Natural killer cell treated with Interleukin-12 subunit alpha and Interleukin-12 subunit beta and Interleukin-15 and Interleukin-18, amount 100 ng/mL, for 72 hours (primary cell): ENCODE measurements around the gene BTG1. TPM values are rescaled to one million over a fixed set of nuclear protein-coding genes. Genes with fewer than 3 reads are reported as not detected.
A peak's percentile ranks its signal among the peaks of the same experiment; 100 is the strongest.

Experiments used
- ATAC-seq, 2 donors: fragments of 150-1000 bp; cut with Tn5 transposase in 1 of 2; sonication (Bioruptor Pico), chemical (Tn5 transposase) in 1 of 2; 2 replicates each; pipeline ENCODE4 v1.10.0; 2021
- DNase-seq: peaks from one replicate; pipeline ENCODE4 v3.0.0; 2022; ENCODE audit warnings: low spot score
- H3K27ac Mint-ChIP-seq, 2 donors: 1 replicate in 1 of 2; 2 replicates in 1 of 2; pipeline ENCODE4 v1.8.0; 2022; ENCODE audit warnings: mixed read lengths in 2 of 2, mild to moderate bottlenecking in 1 of 2, moderate library complexity in 1 of 2
- H3K27me3 Mint-ChIP-seq, 2 donors: 1 replicate in 1 of 2; 2 replicates in 1 of 2; pipeline ENCODE4 v1.8.0; 2022; ENCODE audit warnings: mixed read lengths in 2 of 2
- H3K36me3 Mint-ChIP-seq: one replicate; pipeline ENCODE4 v1.8.0; 2022; ENCODE audit warnings: mixed read lengths
- H3K4me1 Mint-ChIP-seq, 2 donors: 1 replicate in 1 of 2; 2 replicates in 1 of 2; pipeline ENCODE4 v1.8.0; 2022; ENCODE audit warnings: low read depth in 2 of 2, mixed read lengths in 2 of 2, mild to moderate bottlenecking in 1 of 2
- H3K4me3 Mint-ChIP-seq: one replicate; pipeline ENCODE4 v1.8.0; 2022; ENCODE audit warnings: mixed read lengths
- H3K9me3 Mint-ChIP-seq: 2 replicates; pipeline ENCODE4 v1.8.0; 2022; ENCODE audit warnings: mixed read lengths
- total RNA-seq, 2 donors: library from RNA; stranded (reverse); gene quantifications; one replicate each; pipeline ENCODE4 v1.2.3, GENCODE V29; 2022

Gene BTG1
- total RNA-seq, 2 donors from 2014 or later: 80.0 to 249 TPM

- Mint-ChIP-seq H3K9me3 (peaks cover 3% of the 10 kb centered on the region), H3K4me3 (peak overlapping the region; percentile 96), H3K27ac (peak overlapping the region; percentile 92 to 95), H3K27me3 (no peaks in the 10 kb centered on the region), H3K36me3 (peaks cover 22% of the 10 kb centered on the region), H3K4me1 (peaks cover 67 to 79% of the 10 kb centered on the region in 2 donors)
- ATAC-seq (peak; percentile 57 to 70), DNase-seq (no peak)
These were observed 10.9 kb downstream of the BTG1 start for GRCh38 chr12:92134638-92135274.

DNA sequence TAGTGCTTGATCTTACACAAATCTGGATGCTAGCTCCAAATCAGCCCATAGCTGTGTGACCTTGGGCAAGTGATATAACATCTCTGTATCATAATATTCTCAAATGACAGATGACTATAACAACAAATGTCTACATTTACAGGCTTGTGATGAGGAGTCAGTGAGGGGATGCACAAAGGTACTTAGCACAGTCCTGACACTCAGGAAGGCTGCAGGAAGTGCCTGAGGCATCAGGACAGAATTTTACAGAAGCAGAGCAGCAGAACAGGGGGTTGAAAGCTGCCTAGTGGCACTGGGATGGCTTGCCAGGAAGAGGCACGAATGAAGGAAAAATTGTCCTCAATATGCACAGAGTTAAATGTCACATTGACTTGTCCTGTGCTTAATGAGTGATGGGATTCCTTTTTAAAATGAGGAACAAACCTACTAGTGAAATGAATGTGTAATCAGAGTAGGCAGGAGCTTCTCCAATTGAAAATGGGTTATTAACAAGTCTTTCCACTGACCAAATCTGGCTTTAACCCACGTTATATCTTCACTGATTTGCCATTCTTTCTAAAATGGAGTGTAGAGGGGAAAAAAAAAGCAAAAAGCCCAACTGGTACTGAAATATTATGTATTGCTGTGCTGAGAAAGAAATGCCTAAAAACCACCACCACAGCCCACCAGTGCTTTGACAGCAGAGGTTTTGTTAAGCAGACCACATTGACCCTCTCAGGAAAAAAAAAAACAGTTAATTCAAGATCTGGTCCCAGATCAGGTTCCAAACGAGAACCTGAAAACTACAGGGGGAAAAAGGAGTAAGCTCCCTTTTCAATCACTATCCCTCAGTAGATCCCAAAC lies 11.6 kb downstream of the BTG1 start:
- Mint-ChIP-seq H3K4me3 (peak overlapping the region; percentile 96), H3K36me3 (peaks cover 20% of the 10 kb centered on the region), H3K9me3 (peaks cover 3% of the 10 kb centered on the region), H3K27ac (peak overlapping the region; percentile 92 to 95), H3K4me1 (peaks cover 68 to 75% of the 10 kb centered on the region in 2 donors), H3K27me3 (no peaks in the 10 kb centered on the region)
- ATAC-seq (peak; percentile 21 to 22), DNase-seq (no peak)

GRCh38 chr12:92133171-92133570 lies 12.5 kb downstream of the BTG1 start:
- DNase-seq (no peak), ATAC-seq (no peak)
- Mint-ChIP-seq H3K9me3 (peaks cover 3% of the 10 kb centered on the region), H3K36me3 (peaks cover 16% of the 10 kb centered on the region), H3K4me3 (peak overlapping the region; percentile 96), H3K4me1 (peaks cover 65 to 66% of the 10 kb centered on the region in 2 donors), H3K27ac (peak overlapping the region; percentile 92 to 95), H3K27me3 (no peaks in the 10 kb centered on the region)

DNA sequence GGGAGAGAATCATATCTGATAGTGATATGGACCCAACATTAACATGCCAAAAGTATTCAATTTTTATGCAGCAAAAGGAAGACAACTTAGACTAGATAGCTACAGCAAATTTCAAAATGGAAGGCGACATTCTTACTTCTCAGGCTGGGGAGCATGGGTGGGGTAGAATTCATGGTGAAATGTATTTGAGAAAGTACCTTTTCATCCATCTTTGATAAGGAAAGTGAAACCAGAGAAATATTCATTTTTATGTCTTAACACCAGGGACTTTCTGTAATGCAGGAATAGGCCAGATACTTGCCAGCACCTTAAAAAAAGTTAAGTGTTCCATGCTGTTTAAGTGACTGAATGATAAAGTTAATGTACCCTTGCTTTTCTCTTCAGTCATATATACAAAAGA lies 13.4 kb downstream of the BTG1 start:
- Mint-ChIP-seq H3K4me1 (peaks cover 58% of the 10 kb centered on the region in 2 donors), H3K4me3 (peak overlapping the region; percentile 96), H3K27me3 (no peaks in the 10 kb centered on the region), H3K36me3 (peaks cover 13% of the 10 kb centered on the region), H3K27ac (peak overlapping the region; percentile 92 to 95), H3K9me3 (peaks cover 3% of the 10 kb centered on the region)
- DNase-seq: no peak
- peak; percentile 18 to 65 for ATAC-seq

GRCh38 chr12:92130999-92131398 lies 14.6 kb downstream of the BTG1 start:
- Mint-ChIP-seq H3K4me3 (peak overlapping the region; percentile 96), H3K27me3 (no peaks in the 10 kb centered on the region), H3K4me1 (peaks cover 50 to 51% of the 10 kb centered on the region in 2 donors), H3K36me3 (peaks cover 6% of the 10 kb centered on the region), H3K9me3 (no peaks in the 10 kb centered on the region), H3K27ac (peak overlapping the region; percentile 92 to 95)
- ATAC-seq (no peak), DNase-seq (no peak)

- no peaks in the 10 kb centered on the region for H3K27me3 Mint-ChIP-seq
- H3K4me3 Mint-ChIP-seq: no peak overlapping the region
- H3K9me3 Mint-ChIP-seq: no peaks in the 10 kb centered on the region
- peak overlapping the region in 1 of 2 donors; percentile 92 for H3K27ac Mint-ChIP-seq
- peaks cover 51 to 52% of the 10 kb centered on the region in 2 donors for H3K4me1 Mint-ChIP-seq
- peaks cover 11% of the 10 kb centered on the region for H3K36me3 Mint-ChIP-seq
- DNase-seq (no peak), ATAC-seq (no peak)
These were observed 16.0 kb downstream of the BTG1 start for GRCh38 chr12:92129609-92130008.

DNA sequence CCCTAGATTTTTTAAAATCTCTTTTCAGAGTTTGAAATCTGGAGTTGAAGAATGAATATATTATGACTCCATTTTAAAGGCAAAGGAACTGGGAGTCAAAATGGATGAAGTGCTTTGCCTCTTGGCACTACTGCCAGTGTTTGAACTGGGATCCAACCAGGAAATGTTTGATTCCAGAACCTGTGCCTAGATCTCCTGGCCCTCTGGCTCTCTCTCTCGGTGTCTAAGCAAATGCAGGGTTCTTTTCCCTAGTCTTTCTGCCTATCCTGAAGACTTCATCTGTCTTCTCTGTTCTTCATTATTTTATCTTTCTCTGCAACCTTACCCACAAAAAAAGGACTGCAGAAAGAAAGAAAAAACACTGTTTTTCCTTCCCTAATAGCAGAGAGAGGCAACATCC lies 17.0 kb downstream of the BTG1 start:
- no peaks in the 10 kb centered on the region for H3K27me3 Mint-ChIP-seq
- H3K27ac Mint-ChIP-seq: peak overlapping the region in 1 of 2 donors; percentile 92
- ATAC-seq (no peak), DNase-seq (no peak)
- H3K36me3 Mint-ChIP-seq: peaks cover 11% of the 10 kb centered on the region
- no peak overlapping the region for H3K4me3 Mint-ChIP-seq
- peaks cover 51 to 52% of the 10 kb centered on the region in 2 donors for H3K4me1 Mint-ChIP-seq
- no peaks in the 10 kb centered on the region for H3K9me3 Mint-ChIP-seq

GRCh38 chr12:92124689-92125029 lies 21.0 kb downstream of the BTG1 start:
- DNase-seq: no peak
- Mint-ChIP-seq H3K27ac (peak overlapping the region; percentile 84 to 93), H3K9me3 (no peaks in the 10 kb centered on the region), H3K27me3 (no peaks in the 10 kb centered on the region), H3K4me1 (peaks cover 31 to 33% of the 10 kb centered on the region in 2 donors), H3K36me3 (peaks cover 14% of the 10 kb centered on the region), H3K4me3 (peak overlapping the region; percentile 63)
- no peak for ATAC-seq

GRCh38 chr12:92123780-92124688 lies 21.6 kb downstream of the BTG1 start:
- H3K27ac Mint-ChIP-seq: peak overlapping the region; percentile 84 to 93
- no peak for DNase-seq
- H3K27me3 Mint-ChIP-seq: no peaks in the 10 kb centered on the region
- H3K4me3 Mint-ChIP-seq: peak overlapping the region; percentile 63
- peak; percentile 76 to 88 for ATAC-seq
- H3K9me3 Mint-ChIP-seq: peaks cover 1% of the 10 kb centered on the region
- peaks cover 31 to 34% of the 10 kb centered on the region in 2 donors for H3K4me1 Mint-ChIP-seq
- peaks cover 19% of the 10 kb centered on the region for H3K36me3 Mint-ChIP-seq

DNA sequence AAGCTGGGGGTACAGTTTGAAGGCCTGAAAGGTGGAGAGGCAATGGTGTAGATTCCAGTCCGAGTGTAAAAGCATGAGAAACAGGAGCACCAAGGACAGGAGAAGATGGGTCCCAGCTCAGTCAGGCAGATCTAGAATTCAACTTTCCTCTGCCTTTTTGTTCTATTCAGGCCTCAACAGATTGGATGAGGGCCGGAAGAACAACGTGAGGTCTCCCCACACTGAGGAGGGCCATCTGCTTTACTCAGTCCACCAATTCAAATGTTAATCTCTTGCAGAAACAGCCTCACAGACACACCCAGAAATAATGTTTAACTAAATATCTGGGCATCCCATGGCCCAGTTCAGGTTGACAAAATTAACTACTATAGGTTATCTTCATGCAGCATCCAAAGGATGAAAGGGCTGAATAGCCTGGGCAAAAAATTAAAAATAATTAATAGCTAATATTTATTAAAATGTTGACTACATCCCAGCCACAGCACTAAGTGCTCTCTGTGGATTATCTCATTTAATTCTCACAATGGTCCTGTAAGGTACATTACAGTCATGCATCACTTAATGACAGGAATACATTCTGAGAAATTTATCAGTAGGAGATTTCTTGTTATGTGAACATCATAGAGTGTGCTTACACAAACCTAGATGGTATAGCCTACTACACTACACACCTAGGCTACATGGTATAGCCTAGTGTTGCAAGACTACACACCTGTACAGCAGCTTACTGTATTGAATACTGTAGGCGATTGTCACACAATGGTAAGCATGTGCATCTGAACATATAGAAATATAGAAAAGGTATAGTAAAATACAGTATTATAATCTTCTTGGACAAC lies 22.5 kb downstream of the BTG1 start:
- Mint-ChIP-seq H3K4me3 (peak overlapping the region; percentile 63), H3K27ac (peak overlapping the region; percentile 84 to 93), H3K27me3 (no peaks in the 10 kb centered on the region), H3K36me3 (peaks cover 22% of the 10 kb centered on the region), H3K9me3 (peaks cover 3% of the 10 kb centered on the region), H3K4me1 (peaks cover 30 to 36% of the 10 kb centered on the region in 2 donors)
- no peak for ATAC-seq
- DNase-seq: no peak

- no peaks in the 10 kb centered on the region for H3K27me3 Mint-ChIP-seq
- DNase-seq: no peak
- peak overlapping the region in 1 of 2 donors; percentile 35 for H3K27ac Mint-ChIP-seq
- ATAC-seq: no peak
- peaks cover 26 to 33% of the 10 kb centered on the region in 2 donors for H3K4me1 Mint-ChIP-seq
- H3K36me3 Mint-ChIP-seq: peaks cover 22% of the 10 kb centered on the region
- peaks cover 3% of the 10 kb centered on the region for H3K9me3 Mint-ChIP-seq
- no peak overlapping the region for H3K4me3 Mint-ChIP-seq
These were observed 23.8 kb downstream of the BTG1 start for GRCh38 chr12:92121826-92122225.

DNA sequence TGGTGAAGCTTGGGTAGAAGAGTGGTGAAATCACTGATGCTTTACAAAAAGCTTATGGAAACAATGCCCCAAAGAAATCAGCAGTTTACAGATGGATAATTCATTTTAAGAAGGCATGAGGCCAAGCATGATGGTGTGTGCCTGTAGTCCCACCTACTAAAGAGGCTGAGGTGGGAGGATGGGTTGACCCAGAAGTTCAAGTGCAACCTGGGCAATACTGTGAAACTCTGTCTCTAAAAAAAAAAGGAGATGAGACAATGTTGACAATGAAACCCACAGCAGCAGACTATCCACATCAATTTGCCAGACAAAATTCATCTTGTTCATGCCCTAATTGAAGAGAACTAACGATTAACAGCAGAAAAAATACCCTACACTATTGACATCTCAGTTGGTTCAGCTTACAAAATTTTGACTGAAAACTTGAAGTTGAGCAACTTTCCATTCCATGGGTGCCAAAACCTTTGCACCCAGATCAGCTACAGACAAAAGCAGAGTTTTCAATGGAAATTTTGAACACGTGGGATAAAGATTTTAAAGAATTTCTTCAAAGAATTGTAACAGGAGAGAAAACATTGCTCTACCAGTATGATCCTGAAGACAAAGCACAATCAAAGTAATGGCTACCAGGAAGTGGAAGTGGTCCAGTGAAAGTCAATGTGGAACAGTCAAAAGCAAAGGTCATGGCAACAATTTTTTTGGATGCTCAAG lies 26.7 kb downstream of the BTG1 start:
- no peak overlapping the region for H3K4me3 Mint-ChIP-seq
- peaks cover 26 to 28% of the 10 kb centered on the region in 2 donors for H3K4me1 Mint-ChIP-seq
- H3K27me3 Mint-ChIP-seq: no peaks in the 10 kb centered on the region
- H3K9me3 Mint-ChIP-seq: peaks cover 3% of the 10 kb centered on the region
- peaks cover 17% of the 10 kb centered on the region for H3K36me3 Mint-ChIP-seq
- peak overlapping the region; percentile 22 to 73 for H3K27ac Mint-ChIP-seq
- DNase-seq: no peak
- ATAC-seq: no peak
